Measurements from ENCODE around the gene NGFR. TPM values are rescaled to one million over a fixed set of nuclear protein-coding genes. Genes with fewer than 3 reads are reported as not detected.
"Not testable (repeated sequence)": the region's sequence is repeated elsewhere in the genome, so short reads cannot be mapped to it uniquely, and the experiment has no call there.

The NGFR gene
- total RNA-seq, 1 experiment from 2014 or later, result 0.11 TPM

DNA sequence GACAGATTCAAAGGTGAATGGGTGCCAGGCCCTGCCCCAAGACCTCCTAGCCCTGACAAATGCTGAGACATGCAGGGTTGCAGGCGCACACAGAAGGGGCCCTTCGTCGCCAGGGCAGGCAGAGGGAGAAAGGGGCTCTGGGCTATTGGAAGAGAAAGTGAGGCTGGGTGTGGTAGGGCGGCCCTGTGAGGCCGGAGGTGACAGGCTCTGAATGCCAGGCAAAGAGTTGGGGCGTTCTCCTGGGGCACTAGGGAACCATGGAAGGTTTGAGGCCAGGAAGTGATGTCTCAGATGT, 54.2 kb downstream of the NGFR start:
- Histone ChIP-seq H3K4me1 (replicated peaks; ENCODE audit: insufficient read depth) (no peaks in the 10 kb centered on the region), H3K9me2 (ENCODE audit: insufficient read depth) (no peaks in the 10 kb centered on the region), H3K9me3 (ENCODE audit: insufficient read depth, low read depth) (no peaks in the 10 kb centered on the region), H3K4me2 (no peak overlapping the region), H3F3A (ENCODE audit: insufficient read depth, low read depth) (no peaks in the 10 kb centered on the region), H3K79me2 (ENCODE audit: low read depth) (no peaks in the 10 kb centered on the region), H4K20me1 (ENCODE audit: insufficient read depth) (no peaks in the 10 kb centered on the region), H3K36me3 (ENCODE audit: low read depth) (no peaks in the 10 kb centered on the region), H3K4me3 (no peak overlapping the region), H3K27ac (no peak overlapping the region), H2AFZ (no peak overlapping the region), H3K27me3 (ENCODE audit: insufficient read depth, low read depth) (peaks cover 10% of the 10 kb centered on the region; the same call in 1 of the 2 replicates)
- ChIA-PET POLR2A (ENCODE audit: unreplicated experiment) (no interaction called here), CTCF (interaction anchor here (0.5 kb wide), 1 partner anchor 138 kb away, joined by 3 read pairs; no protein-coding TSS in a partner anchor)
- intact Hi-C loops (cut with micrococcal nuclease; ENCODE audit: unreplicated experiment), result loop anchor here (2.0 kb wide), 2 partner anchors 52 to 234 kb away; no protein-coding TSS in a partner anchor
- no peak for DNase-seq
- no peak for TF ChIP-seq EZH2 (IDR thresholded peaks at IDR 0.05; ENCODE audit: low read depth)
- TF ChIP-seq, protein P1, sequence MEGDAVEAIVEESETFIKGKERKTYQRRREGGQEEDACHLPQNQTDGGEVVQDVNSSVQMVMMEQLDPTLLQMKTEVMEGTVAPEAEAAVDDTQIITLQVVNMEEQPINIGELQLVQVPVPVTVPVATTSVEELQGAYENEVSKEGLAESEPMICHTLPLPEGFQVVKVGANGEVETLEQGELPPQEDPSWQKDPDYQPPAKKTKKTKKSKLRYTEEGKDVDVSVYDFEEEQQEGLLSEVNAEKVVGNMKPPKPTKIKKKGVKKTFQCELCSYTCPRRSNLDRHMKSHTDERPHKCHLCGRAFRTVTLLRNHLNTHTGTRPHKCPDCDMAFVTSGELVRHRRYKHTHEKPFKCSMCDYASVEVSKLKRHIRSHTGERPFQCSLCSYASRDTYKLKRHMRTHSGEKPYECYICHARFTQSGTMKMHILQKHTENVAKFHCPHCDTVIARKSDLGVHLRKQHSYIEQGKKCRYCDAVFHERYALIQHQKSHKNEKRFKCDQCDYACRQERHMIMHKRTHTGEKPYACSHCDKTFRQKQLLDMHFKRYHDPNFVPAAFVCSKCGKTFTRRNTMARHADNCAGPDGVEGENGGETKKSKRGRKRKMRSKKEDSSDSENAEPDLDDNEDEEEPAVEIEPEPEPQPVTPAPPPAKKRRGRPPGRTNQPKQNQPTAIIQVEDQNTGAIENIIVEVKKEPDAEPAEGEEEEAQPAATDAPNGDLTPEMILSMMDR (conservative IDR thresholded peaks at IDR 0.05), result no peak
- BruUV-seq (replicated peaks), result no TSS peak

DNA sequence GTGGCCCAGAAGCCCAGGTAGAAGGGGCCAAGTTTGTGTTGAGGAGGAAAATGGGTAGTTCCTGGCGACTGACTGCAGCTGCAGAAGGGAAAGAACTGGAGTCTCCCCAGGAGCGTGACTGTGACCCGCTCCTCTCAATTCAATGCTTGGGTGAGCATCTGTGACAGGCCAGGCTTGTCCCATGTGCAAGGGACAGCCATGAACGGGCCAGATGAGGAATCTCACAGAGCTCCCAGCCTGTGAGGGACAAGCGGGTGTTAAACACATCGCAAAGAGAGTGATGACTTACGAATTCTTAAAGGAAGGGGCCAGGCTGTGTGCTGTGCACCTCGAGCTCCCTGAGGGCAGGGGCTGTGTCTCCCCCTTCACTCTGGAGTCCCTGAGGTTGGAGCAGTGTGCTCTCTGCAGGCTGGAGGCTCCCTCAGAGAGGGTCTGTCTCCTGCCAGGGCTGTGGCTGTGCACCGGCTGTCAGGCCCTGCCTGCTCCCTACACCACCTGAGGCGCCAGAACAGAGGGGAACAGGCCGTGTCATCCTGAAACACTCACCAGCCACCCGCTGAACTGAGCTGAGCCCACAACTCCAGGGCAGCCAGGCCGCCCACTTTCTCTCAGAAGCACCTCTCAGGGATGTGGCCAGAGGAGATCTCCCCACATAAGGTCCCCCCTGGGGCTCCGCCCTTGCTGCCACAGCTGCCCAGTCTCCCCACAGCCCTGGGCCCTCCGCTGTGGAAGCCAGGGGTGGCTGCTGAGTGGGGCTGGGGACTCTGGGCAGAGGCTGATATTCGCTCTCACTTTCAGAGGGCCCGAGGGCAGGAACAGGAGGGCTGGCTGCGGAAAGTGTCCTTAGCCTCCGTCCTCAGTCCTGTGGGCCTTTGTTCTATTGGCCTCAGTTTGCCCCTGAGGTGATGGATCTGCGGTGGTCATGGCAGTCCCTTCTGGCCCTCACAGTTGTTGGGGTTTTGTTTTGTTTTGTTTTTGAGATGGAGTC, 54.9 kb downstream of the NGFR start:
- no peak overlapping the region for H3K4me3 ChIP-seq
- intact Hi-C loops (cut with micrococcal nuclease; ENCODE audit: unreplicated experiment), result loop anchor here (2.0 kb wide), 2 partner anchors 53 to 235 kb away; no protein-coding TSS in a partner anchor
- no peak for DNase-seq
- H3K27ac ChIP-seq, result no peak overlapping the region
- POLR2A ChIA-PET (ENCODE audit: unreplicated experiment), result no interaction called here
- H3K79me2 ChIP-seq (ENCODE audit: low read depth), result no peaks in the 10 kb centered on the region
- H3K9me2 ChIP-seq (ENCODE audit: insufficient read depth), result no peaks in the 10 kb centered on the region
- no peaks in the 10 kb centered on the region for H3K4me1 ChIP-seq (replicated peaks; ENCODE audit: insufficient read depth)
- BruUV-seq (replicated peaks), result no TSS peak
- no peaks in the 10 kb centered on the region for H3K36me3 ChIP-seq (ENCODE audit: low read depth)
- H2AFZ ChIP-seq, result no peak overlapping the region
- no peaks in the 10 kb centered on the region for H3K9me3 ChIP-seq (ENCODE audit: insufficient read depth, low read depth)
- no peaks in the 10 kb centered on the region for H4K20me1 ChIP-seq (ENCODE audit: insufficient read depth)
- TF ChIP-seq, protein P1 (conservative IDR thresholded peaks at IDR 0.05), result no peak
- no peak for TF ChIP-seq EZH2 (IDR thresholded peaks at IDR 0.05; ENCODE audit: low read depth)
- CTCF ChIA-PET, result interaction anchor here (0.5 to 0.6 kb wide), 2 partner anchors 137 to 601 kb away, joined by 3 read pairs; no protein-coding TSS in a partner anchor
- no peaks in the 10 kb centered on the region for H3F3A ChIP-seq (ENCODE audit: insufficient read depth, low read depth)
- peaks cover 6% of the 10 kb centered on the region; the same call in 1 of the 2 replicates for H3K27me3 ChIP-seq (ENCODE audit: insufficient read depth, low read depth)
- no peak overlapping the region for H3K4me2 ChIP-seq

DNA sequence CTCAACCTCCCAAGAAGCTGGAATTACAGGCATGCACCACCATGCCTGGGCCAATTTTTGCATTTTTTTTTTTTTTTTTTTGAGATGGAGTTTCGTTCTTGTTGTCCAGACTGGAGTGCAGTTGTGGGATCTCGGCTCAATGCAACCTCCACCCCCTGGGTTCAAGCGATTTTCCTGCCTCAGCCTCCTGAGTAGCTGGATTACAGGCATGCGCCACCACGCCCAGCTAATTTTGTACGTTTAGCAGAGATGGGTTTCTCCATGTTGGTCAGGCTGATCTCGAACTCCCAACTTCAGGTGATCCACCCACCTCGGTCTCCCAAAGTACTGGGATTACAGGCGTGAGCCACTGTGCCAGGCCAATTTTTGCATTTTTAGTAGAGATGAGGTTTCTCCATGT, 55.7 kb downstream of the NGFR start:
- H3K27ac ChIP-seq; DNase-seq; H3K4me1 ChIP-seq (replicated peaks; ENCODE audit: insufficient read depth); H3K4me2 ChIP-seq; H3K36me3 ChIP-seq (ENCODE audit: low read depth); H3K79me2 ChIP-seq (ENCODE audit: low read depth); BruUV-seq (replicated peaks); H3K9me3 ChIP-seq (ENCODE audit: insufficient read depth, low read depth); H3K9me2 ChIP-seq (ENCODE audit: insufficient read depth); H3K4me3 ChIP-seq; POLR2A ChIA-PET (ENCODE audit: unreplicated experiment); H2AFZ ChIP-seq; H3K27me3 ChIP-seq (ENCODE audit: insufficient read depth, low read depth); H4K20me1 ChIP-seq (ENCODE audit: insufficient read depth); CTCF ChIA-PET; H3F3A ChIP-seq (ENCODE audit: insufficient read depth, low read depth); intact Hi-C loops (cut with micrococcal nuclease; ENCODE audit: unreplicated experiment): not testable (repeated sequence)
